Stimulated activated memory B cell treated with anti-CD40 and anti-IgM and Interleukin-4, amounts not matched to agents 10 μg/mL and 1 μg/mL and 100 μg/mL, for 72 hours (primary cell): ENCODE data around the gene HS6ST1.

ENCODE experiments used
- ATAC-seq: fragments of 150-1000 bp; cut with Tn5 transposase; 2 replicates; pipeline ENCODE4 v1.10.0; 2021
- H3K27ac Mint-ChIP-seq: one replicate; pipeline ENCODE4 v1.8.0; 2022; ENCODE audit warnings: mild to moderate bottlenecking, mixed read lengths
- H3K27me3 Mint-ChIP-seq: one replicate; pipeline ENCODE4 v1.8.0; 2022; ENCODE audit warnings: mixed read lengths
- H3K36me3 Mint-ChIP-seq: one replicate; pipeline ENCODE4 v1.8.0; 2022; ENCODE audit warnings: mixed read lengths
- H3K4me1 Mint-ChIP-seq: one replicate; pipeline ENCODE4 v1.8.0; 2022; ENCODE audit warnings: mixed read lengths
- H3K4me3 Mint-ChIP-seq: one replicate; pipeline ENCODE4 v1.8.0; 2022; ENCODE audit warnings: mild to moderate bottlenecking, moderate library complexity, mixed read lengths
- H3K9me3 Mint-ChIP-seq: one replicate; pipeline ENCODE4 v1.8.0; 2022; ENCODE audit warnings: mixed read lengths

The HS6ST1 gene

GRCh38 chr2:128228894-128229293 is 89.8 kb downstream of the HS6ST1 start:
- no peak for ATAC-seq
- H3K27me3 Mint-ChIP-seq: no peaks in the 10 kb centered on the region
- no peak overlapping the region for H3K4me3 Mint-ChIP-seq
- H3K4me1 Mint-ChIP-seq: peaks cover 4% of the 10 kb centered on the region
- no peak overlapping the region for H3K27ac Mint-ChIP-seq
- H3K9me3 Mint-ChIP-seq: no peaks in the 10 kb centered on the region
- no peaks in the 10 kb centered on the region for H3K36me3 Mint-ChIP-seq

- ATAC-seq: no peak
- no peak overlapping the region for H3K27ac Mint-ChIP-seq
- H3K4me1 Mint-ChIP-seq: no peaks in the 10 kb centered on the region
- no peaks in the 10 kb centered on the region for H3K36me3 Mint-ChIP-seq
- no peak overlapping the region for H3K4me3 Mint-ChIP-seq
- no peaks in the 10 kb centered on the region for H3K9me3 Mint-ChIP-seq
- H3K27me3 Mint-ChIP-seq: peaks cover 5% of the 10 kb centered on the region
Observed at GRCh38 chr2:128227862-128228261, 90.8 kb downstream of the HS6ST1 start.

GRCh38 chr2:128219891-128220290 is 98.8 kb downstream of the HS6ST1 start:
- ATAC-seq: no peak
- Mint-ChIP-seq H3K4me1 (no peaks in the 10 kb centered on the region), H3K27me3 (peaks cover 16% of the 10 kb centered on the region), H3K27ac (no peak overlapping the region), H3K4me3 (no peak overlapping the region), H3K9me3 (no peaks in the 10 kb centered on the region), H3K36me3 (no peaks in the 10 kb centered on the region)

- peaks cover 18% of the 10 kb centered on the region for H3K27me3 Mint-ChIP-seq
- no peaks in the 10 kb centered on the region for H3K36me3 Mint-ChIP-seq
- no peak overlapping the region for H3K27ac Mint-ChIP-seq
- no peaks in the 10 kb centered on the region for H3K4me1 Mint-ChIP-seq
- no peak overlapping the region for H3K4me3 Mint-ChIP-seq
- ATAC-seq: no peak
- H3K9me3 Mint-ChIP-seq: no peaks in the 10 kb centered on the region
Observed at GRCh38 chr2:128217671-128218070, 101.0 kb downstream of the HS6ST1 start.

- no peak overlapping the region for H3K27ac Mint-ChIP-seq
- no peaks in the 10 kb centered on the region for H3K4me1 Mint-ChIP-seq
- ATAC-seq: no peak
- no peaks in the 10 kb centered on the region for H3K36me3 Mint-ChIP-seq
- no peak overlapping the region for H3K4me3 Mint-ChIP-seq
- peaks cover 9% of the 10 kb centered on the region for H3K27me3 Mint-ChIP-seq
- H3K9me3 Mint-ChIP-seq: no peaks in the 10 kb centered on the region
Observed at GRCh38 chr2:128215897-128216642, 102.6 kb downstream of the HS6ST1 start.
